ENCODE data around the gene AGPAT3.

AGPAT3 gene

DNA sequence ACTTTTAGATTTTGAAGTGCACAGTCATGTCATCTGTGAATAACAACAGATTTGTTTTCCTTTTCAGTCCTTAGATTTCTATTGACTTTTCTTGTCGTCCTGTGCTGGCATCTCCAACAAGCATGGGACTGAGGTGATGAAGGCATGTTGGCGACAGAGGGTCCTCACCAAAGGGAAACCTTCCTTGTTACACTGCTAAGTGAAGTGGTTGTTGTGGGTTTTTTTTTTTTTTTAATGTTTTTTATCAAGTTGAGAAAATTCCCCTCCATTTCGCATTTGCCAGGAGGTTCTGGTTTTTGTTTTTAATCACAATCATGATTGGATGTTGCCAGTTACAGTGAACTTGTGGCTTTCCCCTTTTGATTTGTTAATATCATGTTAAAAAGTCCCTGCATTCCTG lies 24.0 kb downstream of the AGPAT3 start:
- H3K9me3 ChIP-seq (ENCODE audit: control insufficient read depth, insufficient read depth, low read length), result no peaks in the 10 kb centered on the region
- H3K27me3 ChIP-seq (ENCODE audit: control insufficient read depth, low read length), result no peaks in the 10 kb centered on the region
- no peak overlapping the region for H3K4me3 ChIP-seq (ENCODE audit: low read length)
- H3K79me2 ChIP-seq (ENCODE audit: control insufficient read depth, low read length), result peaks cover 41% of the 10 kb centered on the region
- H3F3A ChIP-seq (ENCODE audit: control insufficient read depth, insufficient read depth), result no peaks in the 10 kb centered on the region
- no peaks in the 10 kb centered on the region for H3K9me2 ChIP-seq (replicated peaks; ENCODE audit: control insufficient read depth, low read length)
- H3K4me2 ChIP-seq (ENCODE audit: low read length), result no peak overlapping the region
- TF ChIP-seq EZH2phosphoT487 (IDR thresholded peaks at IDR 0.05; ENCODE audit: borderline replicate concordance, low read length), result no peak
- TF ChIP-seq, protein P1, sequence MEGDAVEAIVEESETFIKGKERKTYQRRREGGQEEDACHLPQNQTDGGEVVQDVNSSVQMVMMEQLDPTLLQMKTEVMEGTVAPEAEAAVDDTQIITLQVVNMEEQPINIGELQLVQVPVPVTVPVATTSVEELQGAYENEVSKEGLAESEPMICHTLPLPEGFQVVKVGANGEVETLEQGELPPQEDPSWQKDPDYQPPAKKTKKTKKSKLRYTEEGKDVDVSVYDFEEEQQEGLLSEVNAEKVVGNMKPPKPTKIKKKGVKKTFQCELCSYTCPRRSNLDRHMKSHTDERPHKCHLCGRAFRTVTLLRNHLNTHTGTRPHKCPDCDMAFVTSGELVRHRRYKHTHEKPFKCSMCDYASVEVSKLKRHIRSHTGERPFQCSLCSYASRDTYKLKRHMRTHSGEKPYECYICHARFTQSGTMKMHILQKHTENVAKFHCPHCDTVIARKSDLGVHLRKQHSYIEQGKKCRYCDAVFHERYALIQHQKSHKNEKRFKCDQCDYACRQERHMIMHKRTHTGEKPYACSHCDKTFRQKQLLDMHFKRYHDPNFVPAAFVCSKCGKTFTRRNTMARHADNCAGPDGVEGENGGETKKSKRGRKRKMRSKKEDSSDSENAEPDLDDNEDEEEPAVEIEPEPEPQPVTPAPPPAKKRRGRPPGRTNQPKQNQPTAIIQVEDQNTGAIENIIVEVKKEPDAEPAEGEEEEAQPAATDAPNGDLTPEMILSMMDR (IDR thresholded peaks at IDR 0.05; ENCODE audit: low read depth, low read length, poor library complexity, severe bottlenecking), result no peak
- H4K20me1 ChIP-seq (ENCODE audit: control insufficient read depth, insufficient read depth, low read depth, low read length), result peaks cover 4% of the 10 kb centered on the region; the same call in 1 of the 2 replicates
- H3K27ac ChIP-seq (ENCODE audit: low read depth, low read length), result no peak overlapping the region
- no peaks in the 10 kb centered on the region for H3K36me3 ChIP-seq (ENCODE audit: control insufficient read depth, low read length)
- H3K4me1 ChIP-seq (ENCODE audit: control insufficient read depth, low read length), result peaks cover 14% of the 10 kb centered on the region

DNA sequence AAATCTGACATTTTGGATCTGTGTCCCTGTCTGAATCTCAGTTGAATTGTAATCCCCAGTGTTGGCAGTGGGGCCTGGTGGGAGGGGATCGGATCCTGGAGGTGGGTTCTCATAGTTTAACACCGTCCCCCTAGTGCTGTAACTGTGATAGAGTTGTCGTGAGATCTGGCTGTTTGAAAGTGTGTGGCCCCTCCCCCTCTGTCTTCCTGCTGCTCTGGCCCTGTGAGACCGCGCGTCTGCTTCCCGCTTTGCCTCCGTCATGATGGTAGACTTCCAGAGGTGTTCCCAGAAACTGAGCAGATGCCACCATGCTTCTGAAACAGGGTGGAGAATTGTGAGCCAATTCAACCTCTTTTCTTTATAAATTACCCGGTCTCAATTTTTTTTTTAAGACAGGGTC lies 25.0 kb downstream of the AGPAT3 start:
- no peaks in the 10 kb centered on the region for H3K36me3 ChIP-seq (ENCODE audit: control insufficient read depth, low read length)
- no peaks in the 10 kb centered on the region for H3K27me3 ChIP-seq (ENCODE audit: control insufficient read depth, low read length)
- H4K20me1 ChIP-seq (ENCODE audit: control insufficient read depth, insufficient read depth, low read depth, low read length), result peaks cover 4% of the 10 kb centered on the region; the same call in 1 of the 2 replicates
- no peak overlapping the region for H3K4me3 ChIP-seq (ENCODE audit: low read length)
- no peaks in the 10 kb centered on the region for H3F3A ChIP-seq (ENCODE audit: control insufficient read depth, insufficient read depth)
- peaks cover 14% of the 10 kb centered on the region for H3K4me1 ChIP-seq (ENCODE audit: control insufficient read depth, low read length)
- no peaks in the 10 kb centered on the region for H3K9me3 ChIP-seq (ENCODE audit: control insufficient read depth, insufficient read depth, low read length)
- no peak overlapping the region for H3K4me2 ChIP-seq (ENCODE audit: low read length)
- H3K79me2 ChIP-seq (ENCODE audit: control insufficient read depth, low read length), result peaks cover 31% of the 10 kb centered on the region
- TF ChIP-seq, protein P1 (IDR thresholded peaks at IDR 0.05; ENCODE audit: low read depth, low read length, poor library complexity, severe bottlenecking), result no peak
- TF ChIP-seq EZH2phosphoT487 (IDR thresholded peaks at IDR 0.05; ENCODE audit: borderline replicate concordance, low read length), result no peak
- no peaks in the 10 kb centered on the region for H3K9me2 ChIP-seq (replicated peaks; ENCODE audit: control insufficient read depth, low read length)
- H3K27ac ChIP-seq (ENCODE audit: low read depth, low read length), result no peak overlapping the region

DNA sequence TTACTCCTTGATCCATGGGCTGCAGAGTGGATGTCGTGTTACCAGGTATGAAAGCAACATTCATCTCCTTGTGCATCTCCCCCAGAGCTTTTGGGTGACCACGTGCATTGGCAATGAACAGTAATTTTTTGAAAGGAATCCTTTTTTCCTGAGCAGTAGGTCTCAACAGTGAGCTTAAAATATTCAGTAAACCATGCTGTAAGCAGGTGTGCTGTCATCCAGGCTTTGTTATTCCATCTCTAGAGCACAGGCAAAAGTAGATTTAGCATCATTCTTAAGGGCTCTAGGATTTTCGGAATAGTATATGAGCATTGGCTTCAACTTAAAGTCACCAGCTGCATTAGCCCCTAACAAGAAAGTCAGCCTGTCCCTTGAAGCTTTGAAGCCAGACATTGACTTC lies 27.3 kb downstream of the AGPAT3 start:
- Histone ChIP-seq H3K27me3 (ENCODE audit: control insufficient read depth, low read length) (no peaks in the 10 kb centered on the region), H3K36me3 (ENCODE audit: control insufficient read depth, low read length) (no peaks in the 10 kb centered on the region), H3F3A (ENCODE audit: control insufficient read depth, insufficient read depth) (no peaks in the 10 kb centered on the region), H3K9me2 (replicated peaks; ENCODE audit: control insufficient read depth, low read length) (no peaks in the 10 kb centered on the region), H3K4me2 (ENCODE audit: low read length) (no peak overlapping the region), H3K27ac (ENCODE audit: low read depth, low read length) (no peak overlapping the region), H3K79me2 (ENCODE audit: control insufficient read depth, low read length) (peaks cover 25% of the 10 kb centered on the region), H3K4me3 (ENCODE audit: low read length) (no peak overlapping the region), H3K4me1 (ENCODE audit: control insufficient read depth, low read length) (peaks cover 14% of the 10 kb centered on the region), H3K9me3 (ENCODE audit: control insufficient read depth, insufficient read depth, low read length) (no peaks in the 10 kb centered on the region), H4K20me1 (ENCODE audit: control insufficient read depth, insufficient read depth, low read depth, low read length) (no peaks in the 10 kb centered on the region; the same call in 1 of the 2 replicates)
- TF ChIP-seq, protein P1 (IDR thresholded peaks at IDR 0.05; ENCODE audit: low read depth, low read length, poor library complexity, severe bottlenecking), result no peak
- no peak for TF ChIP-seq EZH2phosphoT487 (IDR thresholded peaks at IDR 0.05; ENCODE audit: borderline replicate concordance, low read length)
